Fibroblast of lung (primary cell): ENCODE measurements around the gene DMRTC2.

ENCODE experiments used
- EZH2 ChIP-seq: IDR thresholded peaks from 2 replicates; pipeline ENCODE4 v1.5.1; 2012; ENCODE audit warnings: low read length, control low read depth, mild to moderate bottlenecking; ENCODE audit errors: missing control alignments
- TF ChIP-seq, protein P1 (sequence below), 2 donors: IDR thresholded peaks in 1 of 2; conservative IDR thresholded peaks in 1 of 2; 1 replicate in 1 of 2; 2 replicates in 1 of 2; pipeline ENCODE4 v1.5.1; 2011 to 2012; ENCODE audit warnings: low read length in 2 of 2, control low read depth in 1 of 2, inconsistent platforms in 1 of 2, low read depth in 1 of 2, mild to moderate bottlenecking in 1 of 2

DNA sequence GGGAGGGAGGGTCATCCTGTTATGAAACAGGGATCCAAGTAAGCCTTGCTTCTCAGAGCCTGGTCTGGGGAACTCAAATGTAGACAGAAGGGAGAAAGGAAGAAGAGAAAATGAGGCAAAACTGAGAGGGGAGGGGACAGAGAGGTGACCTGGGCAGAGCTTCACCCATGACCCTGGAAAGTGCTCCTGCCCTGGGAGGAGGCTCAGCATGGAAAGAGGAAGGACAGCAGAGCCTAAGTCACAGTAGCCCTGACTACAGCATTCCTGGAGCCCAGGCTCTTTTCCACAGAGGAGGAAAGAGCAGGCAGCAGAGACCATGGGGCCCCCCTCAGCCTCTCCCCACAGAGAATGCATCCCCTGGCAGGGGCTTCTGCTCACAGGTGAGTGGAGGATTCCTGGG, 48.5 kb upstream of the DMRTC2 start, which contains the start of gene CEACAM3:
- no peak for TF ChIP-seq EZH2
- TF ChIP-seq, protein P1, sequence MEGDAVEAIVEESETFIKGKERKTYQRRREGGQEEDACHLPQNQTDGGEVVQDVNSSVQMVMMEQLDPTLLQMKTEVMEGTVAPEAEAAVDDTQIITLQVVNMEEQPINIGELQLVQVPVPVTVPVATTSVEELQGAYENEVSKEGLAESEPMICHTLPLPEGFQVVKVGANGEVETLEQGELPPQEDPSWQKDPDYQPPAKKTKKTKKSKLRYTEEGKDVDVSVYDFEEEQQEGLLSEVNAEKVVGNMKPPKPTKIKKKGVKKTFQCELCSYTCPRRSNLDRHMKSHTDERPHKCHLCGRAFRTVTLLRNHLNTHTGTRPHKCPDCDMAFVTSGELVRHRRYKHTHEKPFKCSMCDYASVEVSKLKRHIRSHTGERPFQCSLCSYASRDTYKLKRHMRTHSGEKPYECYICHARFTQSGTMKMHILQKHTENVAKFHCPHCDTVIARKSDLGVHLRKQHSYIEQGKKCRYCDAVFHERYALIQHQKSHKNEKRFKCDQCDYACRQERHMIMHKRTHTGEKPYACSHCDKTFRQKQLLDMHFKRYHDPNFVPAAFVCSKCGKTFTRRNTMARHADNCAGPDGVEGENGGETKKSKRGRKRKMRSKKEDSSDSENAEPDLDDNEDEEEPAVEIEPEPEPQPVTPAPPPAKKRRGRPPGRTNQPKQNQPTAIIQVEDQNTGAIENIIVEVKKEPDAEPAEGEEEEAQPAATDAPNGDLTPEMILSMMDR (conservative IDR thresholded peaks at IDR 0.05 in 1 of 2, IDR thresholded peaks at IDR 0.05 in 1 of 2; ENCODE audit: low read depth in 1 of 2, low read length in 2 of 2): no peak
